Osteocyte (in vitro differentiated cells): ENCODE data around the gene GPNMB. TPM values are rescaled to one million over a fixed set of nuclear protein-coding genes. Genes with fewer than 3 reads are reported as not detected.

Source experiments
- DNase-seq: peaks from one replicate; pipeline ENCODE4 v3.0.0; 2021; ENCODE audit warnings: mixed read lengths; ENCODE audit not compliant: unreplicated experiment; ENCODE audit errors: extremely low spot score
- H3K27ac Mint-ChIP-seq: one replicate; pipeline ENCODE4 v1.8.0; 2021; ENCODE audit warnings: mild to moderate bottlenecking, mixed read lengths; ENCODE audit not compliant: unreplicated experiment
- H3K27me3 Mint-ChIP-seq: one replicate; pipeline ENCODE4 v1.8.0; 2021; ENCODE audit warnings: mixed read lengths; ENCODE audit not compliant: unreplicated experiment
- H3K36me3 Mint-ChIP-seq: one replicate; pipeline ENCODE4 v1.8.0; 2021; ENCODE audit warnings: mixed read lengths; ENCODE audit not compliant: unreplicated experiment
- H3K4me1 Mint-ChIP-seq: one replicate; pipeline ENCODE4 v1.8.0; 2021; ENCODE audit warnings: mixed read lengths; ENCODE audit not compliant: unreplicated experiment
- H3K4me3 Mint-ChIP-seq: one replicate; pipeline ENCODE4 v1.8.0; 2021; ENCODE audit warnings: mild to moderate bottlenecking, moderate library complexity, mixed read lengths; ENCODE audit not compliant: unreplicated experiment
- H3K9me3 Mint-ChIP-seq: one replicate; pipeline ENCODE4 v1.8.0; 2021; ENCODE audit warnings: mixed read lengths; ENCODE audit not compliant: unreplicated experiment
- total RNA-seq: library from RNA; stranded (reverse); gene quantifications from 2 replicates; pipeline ENCODE4 v1.2.1, GENCODE V29; 2021
- TF ChIP-seq, protein P1 (sequence below): fragments of 200-600 bp; sonication (generic); IDR thresholded peaks from 2 replicates; pipeline ENCODE4 v1.5.0; 2021; ENCODE audit warnings: antibody characterized with exemption, mild to moderate bottlenecking, moderate library complexity

Gene GPNMB
- total RNA-seq, 1 donor from 2014 or later, result 97.2 TPM

DNA sequence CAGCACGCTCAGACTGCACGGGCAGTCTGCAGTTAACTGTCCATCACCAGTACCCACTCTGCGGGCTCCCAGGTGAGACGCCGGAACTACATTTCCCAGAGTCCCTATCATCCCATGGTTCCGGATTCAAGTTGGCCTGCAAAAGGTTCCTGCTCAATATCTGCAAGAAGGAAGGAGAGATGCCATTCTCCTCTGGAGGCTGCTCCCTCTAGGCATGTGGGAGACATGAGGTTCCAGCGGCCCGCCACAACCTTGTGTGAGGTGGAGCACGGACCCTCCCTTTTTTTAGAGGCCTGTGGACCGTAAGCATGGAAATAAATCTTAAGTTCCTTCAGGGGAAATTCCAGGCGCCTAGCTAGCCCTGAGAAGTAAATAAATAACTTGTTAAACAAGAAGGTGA is 35.0 kb upstream of the GPNMB start:
- TF ChIP-seq, protein P1, sequence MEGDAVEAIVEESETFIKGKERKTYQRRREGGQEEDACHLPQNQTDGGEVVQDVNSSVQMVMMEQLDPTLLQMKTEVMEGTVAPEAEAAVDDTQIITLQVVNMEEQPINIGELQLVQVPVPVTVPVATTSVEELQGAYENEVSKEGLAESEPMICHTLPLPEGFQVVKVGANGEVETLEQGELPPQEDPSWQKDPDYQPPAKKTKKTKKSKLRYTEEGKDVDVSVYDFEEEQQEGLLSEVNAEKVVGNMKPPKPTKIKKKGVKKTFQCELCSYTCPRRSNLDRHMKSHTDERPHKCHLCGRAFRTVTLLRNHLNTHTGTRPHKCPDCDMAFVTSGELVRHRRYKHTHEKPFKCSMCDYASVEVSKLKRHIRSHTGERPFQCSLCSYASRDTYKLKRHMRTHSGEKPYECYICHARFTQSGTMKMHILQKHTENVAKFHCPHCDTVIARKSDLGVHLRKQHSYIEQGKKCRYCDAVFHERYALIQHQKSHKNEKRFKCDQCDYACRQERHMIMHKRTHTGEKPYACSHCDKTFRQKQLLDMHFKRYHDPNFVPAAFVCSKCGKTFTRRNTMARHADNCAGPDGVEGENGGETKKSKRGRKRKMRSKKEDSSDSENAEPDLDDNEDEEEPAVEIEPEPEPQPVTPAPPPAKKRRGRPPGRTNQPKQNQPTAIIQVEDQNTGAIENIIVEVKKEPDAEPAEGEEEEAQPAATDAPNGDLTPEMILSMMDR, result no peak
- Mint-ChIP-seq H3K36me3 (no peaks in the 10 kb centered on the region), H3K4me3 (no peak overlapping the region), H3K4me1 (no peaks in the 10 kb centered on the region), H3K27ac (no peak overlapping the region), H3K27me3 (no peaks in the 10 kb centered on the region), H3K9me3 (no peaks in the 10 kb centered on the region)
- no peak for DNase-seq

DNA sequence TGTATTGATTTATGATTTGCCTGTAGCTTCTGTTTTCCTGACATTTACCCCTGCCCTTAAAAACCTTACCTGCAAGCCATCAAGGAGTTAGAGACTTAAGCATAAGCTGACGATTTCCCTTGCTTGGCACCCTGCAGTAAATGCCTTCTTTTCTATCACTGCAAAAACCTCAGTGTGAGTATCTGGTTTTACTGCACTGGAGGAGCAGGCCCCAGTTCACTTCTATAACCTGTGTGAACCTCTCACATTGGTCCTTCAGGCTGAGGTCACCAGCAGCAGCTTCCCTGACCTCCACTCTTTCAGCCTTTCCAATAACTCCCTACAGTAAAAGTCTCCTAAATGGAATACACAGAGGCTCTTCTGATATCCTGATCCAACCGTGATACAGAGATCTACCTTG is 34.2 kb upstream of the GPNMB start:
- Mint-ChIP-seq H3K27ac (no peak overlapping the region), H3K4me1 (no peaks in the 10 kb centered on the region), H3K27me3 (no peaks in the 10 kb centered on the region), H3K36me3 (no peaks in the 10 kb centered on the region), H3K4me3 (no peak overlapping the region), H3K9me3 (no peaks in the 10 kb centered on the region)
- DNase-seq, result no peak
- TF ChIP-seq, protein P1, result no peak

- TF ChIP-seq, protein P1, result no peak
- no peaks in the 10 kb centered on the region for H3K4me1 Mint-ChIP-seq
- no peak overlapping the region for H3K27ac Mint-ChIP-seq
- no peak overlapping the region for H3K4me3 Mint-ChIP-seq
- H3K36me3 Mint-ChIP-seq, result no peaks in the 10 kb centered on the region
- H3K9me3 Mint-ChIP-seq, result no peaks in the 10 kb centered on the region
- no peak for DNase-seq
- H3K27me3 Mint-ChIP-seq, result no peaks in the 10 kb centered on the region
Measured at GRCh38 chr7:23212841-23213240, 33.7 kb upstream of the GPNMB start.

- no peak for DNase-seq
- Mint-ChIP-seq H3K36me3 (no peaks in the 10 kb centered on the region), H3K9me3 (no peaks in the 10 kb centered on the region), H3K4me3 (no peak overlapping the region), H3K27ac (no peak overlapping the region), H3K27me3 (no peaks in the 10 kb centered on the region), H3K4me1 (no peaks in the 10 kb centered on the region)
- TF ChIP-seq, protein P1, result no peak
Measured at GRCh38 chr7:23213755-23214154, 32.8 kb upstream of the GPNMB start.

GRCh38 chr7:23214423-23214822 is 32.2 kb upstream of the GPNMB start:
- Mint-ChIP-seq H3K36me3 (no peaks in the 10 kb centered on the region), H3K27me3 (no peaks in the 10 kb centered on the region), H3K27ac (no peak overlapping the region), H3K9me3 (no peaks in the 10 kb centered on the region), H3K4me1 (no peaks in the 10 kb centered on the region), H3K4me3 (no peak overlapping the region)
- no peak for DNase-seq
- TF ChIP-seq, protein P1, result no peak
